HFFc6 (cell line): ENCODE data around the gene RNF32. TPM values are rescaled to one million over a fixed set of nuclear protein-coding genes. Genes with fewer than 3 reads are reported as not detected.

Source experiments
- DNase-seq: peaks from one replicate; pipeline ENCODE4 v3.0.0-alpha.2; 2018
- H3K27ac Mint-ChIP-seq: 2 replicates; pipeline ENCODE4 v1.8.0; 2020; ENCODE audit warnings: mild to moderate bottlenecking, mixed read lengths
- H3K27me3 Mint-ChIP-seq: 2 replicates; pipeline ENCODE4 v1.8.0; 2021; ENCODE audit warnings: mild to moderate bottlenecking, moderate library complexity, mixed read lengths; ENCODE audit not compliant: insufficient read depth
- H3K36me3 Mint-ChIP-seq: 2 replicates; pipeline ENCODE4 v1.8.0; 2021; ENCODE audit warnings: low read depth, mixed read lengths
- H3K4me1 Mint-ChIP-seq: 2 replicates; pipeline ENCODE4 v1.8.0; 2020; ENCODE audit warnings: low read depth, mixed read lengths
- H3K4me3 Mint-ChIP-seq: 2 replicates; pipeline ENCODE4 v1.8.0; 2020; ENCODE audit warnings: mild to moderate bottlenecking, moderate library complexity, mixed read lengths
- H3K9me3 Mint-ChIP-seq: 2 replicates; pipeline ENCODE4 v1.8.0; 2020; ENCODE audit warnings: mild to moderate bottlenecking, mixed read lengths
- total RNA-seq, 6 experiments: library from RNA; stranded (reverse); fragmentation: NEBNext Ultra II Directional; extraction: Animal tissue kit (Norgen Biotek cat#: 25700); gene quantifications; 2 replicates in 1 of 6; 3 replicates in 5 of 6; pipeline ENCODE4 v1.2.3, GENCODE V29; 2021
- TF ChIP-seq, protein P1 (sequence below): fragments of 200-600 bp; sonication (generic); IDR thresholded peaks from 2 replicates; pipeline ENCODE4 v1.5.0; 2021; ENCODE audit warnings: antibody characterized with exemption, mild to moderate bottlenecking

The RNF32 gene
- total RNA-seq, 6 experiments from 2014 or later = 0.94 to 2.5 (median 1.4) TPM

DNA sequence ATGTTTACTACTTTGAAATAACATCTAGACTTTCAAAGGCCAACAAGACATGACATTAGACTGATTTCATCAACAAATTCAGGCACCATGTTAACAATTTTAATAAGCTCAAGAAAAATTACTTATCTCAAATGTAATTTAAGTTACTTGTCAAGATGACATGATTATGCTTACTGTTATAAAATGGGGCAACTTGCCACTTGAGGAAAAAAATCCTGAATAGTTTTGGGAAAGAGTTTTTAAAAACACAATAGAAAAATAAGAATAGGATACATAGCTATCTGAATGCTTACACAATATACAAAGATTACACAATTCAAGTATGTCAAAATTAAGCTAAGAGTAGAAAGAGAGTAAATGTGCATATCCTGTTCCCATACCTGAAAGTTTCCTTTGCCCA lies 85.4 kb downstream of the RNF32 start:
- no peak for DNase-seq
- TF ChIP-seq, protein P1, sequence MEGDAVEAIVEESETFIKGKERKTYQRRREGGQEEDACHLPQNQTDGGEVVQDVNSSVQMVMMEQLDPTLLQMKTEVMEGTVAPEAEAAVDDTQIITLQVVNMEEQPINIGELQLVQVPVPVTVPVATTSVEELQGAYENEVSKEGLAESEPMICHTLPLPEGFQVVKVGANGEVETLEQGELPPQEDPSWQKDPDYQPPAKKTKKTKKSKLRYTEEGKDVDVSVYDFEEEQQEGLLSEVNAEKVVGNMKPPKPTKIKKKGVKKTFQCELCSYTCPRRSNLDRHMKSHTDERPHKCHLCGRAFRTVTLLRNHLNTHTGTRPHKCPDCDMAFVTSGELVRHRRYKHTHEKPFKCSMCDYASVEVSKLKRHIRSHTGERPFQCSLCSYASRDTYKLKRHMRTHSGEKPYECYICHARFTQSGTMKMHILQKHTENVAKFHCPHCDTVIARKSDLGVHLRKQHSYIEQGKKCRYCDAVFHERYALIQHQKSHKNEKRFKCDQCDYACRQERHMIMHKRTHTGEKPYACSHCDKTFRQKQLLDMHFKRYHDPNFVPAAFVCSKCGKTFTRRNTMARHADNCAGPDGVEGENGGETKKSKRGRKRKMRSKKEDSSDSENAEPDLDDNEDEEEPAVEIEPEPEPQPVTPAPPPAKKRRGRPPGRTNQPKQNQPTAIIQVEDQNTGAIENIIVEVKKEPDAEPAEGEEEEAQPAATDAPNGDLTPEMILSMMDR = no peak

More for the DNA sequence above, 85.4 kb downstream of the RNF32 start:
- Mint-ChIP-seq H3K27ac (no peak overlapping the region), H3K4me3 (no peak overlapping the region), H3K9me3 (no peaks in the 10 kb centered on the region), H3K36me3 (no peaks in the 10 kb centered on the region), H3K4me1 (peaks cover 22% of the 10 kb centered on the region), H3K27me3 (no peaks in the 10 kb centered on the region)
